GM12892 (cell line): Measurements from ENCODE around the gene ZEB2.

Source experiments
- POLR2A ChIP-seq: IDR thresholded peaks from 2 replicates; pipeline ENCODE4 v1.6.1; 2011; ENCODE audit warnings: low read depth, low read length, control low read depth
- TAF1 ChIP-seq: IDR thresholded peaks from 2 replicates; pipeline ENCODE4 v1.6.1; 2011; ENCODE audit warnings: low read depth, mild to moderate bottlenecking, control low read depth, low read length, borderline replicate concordance

- no peak for TF ChIP-seq TAF1
- no peak for TF ChIP-seq POLR2A
Observed at GRCh38 chr2:144346229-144346628, 173.7 kb downstream of the ZEB2 start.
